DND-41 (cell line): Measurements from ENCODE around the gene UIMC1.

Experiments
- CTCF ChIP-seq: IDR thresholded peaks from 2 replicates; pipeline ENCODE4 v1.5.1; 2012; ENCODE audit warnings: borderline replicate concordance, low read length, moderate library complexity, mild to moderate bottlenecking; ENCODE audit not compliant: poor library complexity, severe bottlenecking; ENCODE audit errors: extremely low read depth
- EZH2 ChIP-seq: IDR thresholded peaks from 3 replicates; pipeline ENCODE4 v1.6.1; 2012; ENCODE audit warnings: borderline replicate concordance, low read depth, mild to moderate bottlenecking, moderate library complexity, low read length, inconsistent platforms; ENCODE audit not compliant: severe bottlenecking

GRCh38 chr5:176889321-176890280 lies 117.0 kb downstream of the UIMC1 start:
- TF ChIP-seq CTCF (no peak), EZH2 (no peak)
